CD4-positive, alpha-beta memory T cell (primary cell): Measurements from ENCODE around the gene TSHZ2. TPM values are rescaled to one million over a fixed set of nuclear protein-coding genes. Genes with fewer than 3 reads are reported as not detected.
"Not testable (repeated sequence)": the region's sequence is repeated elsewhere in the genome, so short reads cannot be mapped to it uniquely, and the experiment has no call there.

Experiments used
- CTCF ChIA-PET: fragments of 350-600 bp; sonication (Branson Sonifier 250); formaldehyde crosslinking; loops from one replicate; lab custom pipeline; 2021; ENCODE audit warnings: inconsistent platforms; ENCODE audit not compliant: partially characterized antibody; lab: Charles Lee
- POLR2A ChIA-PET: fragments of 350-600 bp; sonication (Branson Sonifier 250); formaldehyde crosslinking; loops from one replicate; lab custom pipeline; 2021; ENCODE audit not compliant: partially characterized antibody; lab: Charles Lee
- DNase-seq, 5 donors: peaks; one replicate each; pipeline versions ENCODE4 v3.0.0 to v3.0.0-alpha.2; 2020 to 2022; ENCODE audit warnings: mixed read lengths in 1 of 5
- H3K27ac ChIP-seq: one replicate; pipeline ENCODE4 v1.7.0; 2013; ENCODE audit warnings: low read depth, low read length
- H3K27me3 ChIP-seq: 2 replicates; pipeline ENCODE4 v1.7.0; 2013; ENCODE audit warnings: mild to moderate bottlenecking, low read length, moderate library complexity; ENCODE audit not compliant: insufficient read depth
- H3K36me3 ChIP-seq: 2 replicates; pipeline ENCODE4 v1.7.0; 2013; ENCODE audit warnings: mild to moderate bottlenecking, low read length, moderate library complexity; ENCODE audit not compliant: insufficient read depth
- H3K4me1 ChIP-seq: 2 replicates; pipeline ENCODE4 v1.7.0; 2013; ENCODE audit warnings: mild to moderate bottlenecking, low read length, moderate library complexity; ENCODE audit not compliant: insufficient read depth
- H3K4me3 ChIP-seq, 2 donors: one replicate each; pipeline ENCODE4 v1.7.0; 2013; ENCODE audit warnings: low read length in 2 of 2, mild to moderate bottlenecking in 1 of 2
- H3K9me3 ChIP-seq, 2 donors: one replicate each; pipeline ENCODE4 v1.7.0; 2013; ENCODE audit warnings: low read length in 2 of 2, control low read depth in 1 of 2; ENCODE audit not compliant: control insufficient read depth in 1 of 2
- H3K27ac Mint-ChIP-seq, 7 donors: one replicate each; pipeline ENCODE4 v1.8.0; 2020 to 2021; ENCODE audit warnings: mixed read lengths in 7 of 7, mild to moderate bottlenecking in 6 of 7, inconsistent platforms in 3 of 7, moderate library complexity in 3 of 7
- H3K27me3 Mint-ChIP-seq, 2 donors: one replicate each; pipeline ENCODE4 v1.8.0; 2020 to 2021; ENCODE audit warnings: mixed read lengths in 2 of 2
- H3K36me3 Mint-ChIP-seq, 2 donors: one replicate each; pipeline ENCODE4 v1.8.0; 2020 to 2021; ENCODE audit warnings: mixed read lengths in 2 of 2, inconsistent platforms in 1 of 2, mild to moderate bottlenecking in 1 of 2
- H3K4me1 Mint-ChIP-seq, 4 donors: one replicate each; pipeline ENCODE4 v1.8.0; 2020 to 2021; ENCODE audit warnings: mixed read lengths in 4 of 4, mild to moderate bottlenecking in 1 of 4
- H3K4me3 Mint-ChIP-seq, 8 donors: one replicate each; pipeline ENCODE4 v1.8.0; 2020 to 2021; ENCODE audit warnings: mixed read lengths in 8 of 8, mild to moderate bottlenecking in 7 of 8, moderate library complexity in 6 of 8, inconsistent platforms in 3 of 8
- H3K9me3 Mint-ChIP-seq, 8 donors: one replicate each; pipeline ENCODE4 v1.8.0; 2020 to 2021; ENCODE audit warnings: mixed read lengths in 8 of 8, mild to moderate bottlenecking in 5 of 8, inconsistent platforms in 3 of 8, moderate library complexity in 1 of 8
- intact Hi-C: fragments of 100-400 bp; cut with micrococcal nuclease; formaldehyde crosslinking; loops from one replicate; pipeline ENCODE4 v1.15.1; 2023
- polyA plus RNA-seq, 2 donors: library from polyadenylated mRNA; unstranded; fragments of 300-500 nt; fragmentation: Illumina TruSeq; gene quantifications; one replicate each; pipeline ENCODE4 v1.2.3, GENCODE V29; 2021
- total RNA-seq, 2 experiments: library from RNA; stranded (reverse); gene quantifications; one replicate each; pipeline ENCODE4 v1.2.3, GENCODE V29; 2021

Gene TSHZ2
- total and polyA plus RNA-seq, 4 experiments from 2014 or later = 2.3 to 31.8 (median 17.1) TPM

- H3K36me3 ChIP-seq = no peaks in the 10 kb centered on the region
- CTCF ChIA-PET = no interaction called here
- H3K27me3 ChIP-seq = no peaks in the 10 kb centered on the region
- no peaks in the 10 kb centered on the region for H3K9me3 ChIP-seq
- peaks cover 0 to 3% of the 10 kb centered on the region in 2 donors for H3K36me3 Mint-ChIP-seq
- POLR2A ChIA-PET = interaction anchor here (0.6 to 1.0 kb wide), 2 partner anchors 23 to 39 kb away, joined by 3 to 4 read pairs; no protein-coding TSS in a partner anchor
- H3K27ac ChIP-seq = no peak overlapping the region
- H3K27me3 Mint-ChIP-seq = peaks cover 4 to 13% of the 10 kb centered on the region in 2 donors
- peaks cover 10% of the 10 kb centered on the region for H3K4me1 ChIP-seq
- H3K4me1 Mint-ChIP-seq = peaks cover 5 to 34% (median 22%) of the 10 kb centered on the region in 4 donors
- no peak overlapping the region for H3K27ac Mint-ChIP-seq
- H3K4me3 Mint-ChIP-seq = no peak overlapping the region
- intact Hi-C loops = loop anchor here (5.0 to 10.0 kb wide), 2 partner anchors 52 to 191 kb away; partner anchors contain the start of gene TSHZ2
- no peak overlapping the region for H3K4me3 ChIP-seq
- no peak for DNase-seq
- H3K9me3 Mint-ChIP-seq = peaks cover 0 to 3% (median 0%) of the 10 kb centered on the region in 8 donors
These were observed 51.8 kb downstream of the TSHZ2 start for GRCh38 chr20:53023732-53024520.

- H3K36me3 Mint-ChIP-seq, H3K27me3 ChIP-seq, H3K9me3 ChIP-seq, H3K36me3 ChIP-seq, CTCF ChIA-PET, H3K27ac ChIP-seq, H3K9me3 Mint-ChIP-seq, H3K4me3 Mint-ChIP-seq, DNase-seq, H3K4me3 ChIP-seq, H3K27ac Mint-ChIP-seq: not testable (repeated sequence)
- Mint-ChIP-seq H3K27me3 (peaks cover 4 to 13% of the 10 kb centered on the region in 2 donors), H3K4me1 (peaks cover 4 to 32% (median 22%) of the 10 kb centered on the region in 4 donors)
- intact Hi-C loops = loop anchor here (5.0 to 10.0 kb wide), 2 partner anchors 52 to 190 kb away; partner anchors contain the start of gene TSHZ2
- POLR2A ChIA-PET = interaction anchor here (1.0 kb wide), 1 partner anchor 23 kb away, joined by 3 read pairs; no protein-coding TSS in a partner anchor
- H3K4me1 ChIP-seq = peaks cover 11% of the 10 kb centered on the region
These were observed 52.5 kb downstream of the TSHZ2 start for GRCh38 chr20:53024653-53025052.

- H3K27me3 Mint-ChIP-seq = peaks cover 4 to 11% of the 10 kb centered on the region in 2 donors
- Histone ChIP-seq H3K4me1 (peaks cover 21% of the 10 kb centered on the region), H3K27me3 (no peaks in the 10 kb centered on the region), H3K27ac (no peak overlapping the region), H3K4me3 (no peak overlapping the region), H3K9me3 (no peaks in the 10 kb centered on the region), H3K36me3 (no peaks in the 10 kb centered on the region)
- POLR2A ChIA-PET = no interaction called here
- intact Hi-C loops = loop anchor here (10.0 kb wide), 1 partner anchor 188 kb away; no protein-coding TSS in a partner anchor
- H3K36me3 Mint-ChIP-seq = peaks cover 0 to 3% of the 10 kb centered on the region in 2 donors
- no peak overlapping the region for H3K27ac Mint-ChIP-seq
- CTCF ChIA-PET = interaction anchor here (1.3 kb wide), 1 partner anchor 715 kb away, joined by 5 read pairs; no protein-coding TSS in a partner anchor
- H3K4me1 Mint-ChIP-seq = peaks cover 3 to 31% (median 16%) of the 10 kb centered on the region in 4 donors
- no peak overlapping the region for H3K4me3 Mint-ChIP-seq
- DNase-seq = no peak
- H3K9me3 Mint-ChIP-seq = peaks cover 0 to 3% (median 0%) of the 10 kb centered on the region in 8 donors
These were observed 54.9 kb downstream of the TSHZ2 start for GRCh38 chr20:53027089-53027488.

GRCh38 chr20:53028337-53029007 lies 56.3 kb downstream of the TSHZ2 start:
- Mint-ChIP-seq H3K4me1 (peaks cover 0 to 20% (median 6%) of the 10 kb centered on the region in 4 donors), H3K27ac (peak overlapping the region in 2 of 7 donors; percentile 37 to 63), H3K9me3 (peaks cover 0 to 3% (median 0%) of the 10 kb centered on the region in 8 donors), H3K36me3 (peaks cover 0 to 3% of the 10 kb centered on the region in 2 donors), H3K4me3 (no peak overlapping the region), H3K27me3 (peaks cover 4 to 11% of the 10 kb centered on the region in 2 donors)
- Histone ChIP-seq H3K4me1 (peaks cover 12% of the 10 kb centered on the region), H3K36me3 (no peaks in the 10 kb centered on the region), H3K9me3 (no peaks in the 10 kb centered on the region), H3K27me3 (no peaks in the 10 kb centered on the region), H3K4me3 (no peak overlapping the region), H3K27ac (no peak overlapping the region)
- no peak for DNase-seq
- CTCF ChIA-PET = interaction anchor here (1.5 kb wide), 1 partner anchor 717 kb away, joined by 10 read pairs; no protein-coding TSS in a partner anchor
- POLR2A ChIA-PET = interaction anchor here (0.8 kb wide), 1 partner anchor 54 kb away, joined by 3 read pairs; no protein-coding TSS in a partner anchor
- intact Hi-C loops = loop anchor here (10.0 kb wide), 1 partner anchor 186 kb away; no protein-coding TSS in a partner anchor

- peaks cover 0 to 3% (median 0%) of the 10 kb centered on the region in 8 donors for H3K9me3 Mint-ChIP-seq
- H3K4me1 Mint-ChIP-seq = peaks cover 7 to 23% (median 12%) of the 10 kb centered on the region in 4 donors
- DNase-seq = peak in 3 of 5 donors; percentile 5 to 20 (median 13)
- H3K4me3 Mint-ChIP-seq = peak overlapping the region in 1 of 8 donors; percentile 36
- peaks cover 19% of the 10 kb centered on the region for H3K4me1 ChIP-seq
- intact Hi-C loops = loop anchor here (1.0 kb wide), 1 partner anchor 718 kb away; no protein-coding TSS in a partner anchor
- H3K27me3 ChIP-seq = no peaks in the 10 kb centered on the region
- no peak overlapping the region for H3K4me3 ChIP-seq
- H3K9me3 ChIP-seq = no peaks in the 10 kb centered on the region
- ChIA-PET CTCF (interaction anchor here (1.0 to 1.5 kb wide), 3 partner anchors 48 to 785 kb away, joined by 3 to 10 read pairs (median 3); no protein-coding TSS in a partner anchor), POLR2A (interaction anchor here (0.6 to 1.3 kb wide), 3 partner anchors 50 to 249 kb away, joined by 4 read pairs; no protein-coding TSS in a partner anchor)
- H3K36me3 ChIP-seq = no peaks in the 10 kb centered on the region
- H3K27me3 Mint-ChIP-seq = peaks cover 4 to 11% of the 10 kb centered on the region in 2 donors
- peaks cover 0 to 3% of the 10 kb centered on the region in 2 donors for H3K36me3 Mint-ChIP-seq
- H3K27ac ChIP-seq = no peak overlapping the region
- peak overlapping the region in 1 of 7 donors; percentile 13 for H3K27ac Mint-ChIP-seq
These were observed 57.9 kb downstream of the TSHZ2 start for GRCh38 chr20:53030061-53030460.

- no peak for DNase-seq
- Histone ChIP-seq H3K36me3 (no peaks in the 10 kb centered on the region), H3K9me3 (no peaks in the 10 kb centered on the region), H3K4me1 (peaks cover 24% of the 10 kb centered on the region), H3K27me3 (no peaks in the 10 kb centered on the region), H3K27ac (no peak overlapping the region), H3K4me3 (no peak overlapping the region)
- intact Hi-C loops = no loop called here
- Mint-ChIP-seq H3K4me1 (peaks cover 8 to 27% (median 17%) of the 10 kb centered on the region in 4 donors), H3K9me3 (peaks cover 0 to 3% (median 0%) of the 10 kb centered on the region in 8 donors), H3K27ac (no peak overlapping the region), H3K4me3 (no peak overlapping the region), H3K27me3 (peaks cover 2 to 6% of the 10 kb centered on the region in 2 donors), H3K36me3 (peaks cover 0 to 3% of the 10 kb centered on the region in 2 donors)
- ChIA-PET POLR2A (no interaction called here), CTCF (interaction anchor here (1.0 to 1.6 kb wide), 2 partner anchors 11 to 720 kb away, joined by 4 read pairs; no protein-coding TSS in a partner anchor)
These were observed 59.9 kb downstream of the TSHZ2 start for GRCh38 chr20:53032046-53032445.
